DND-41 (cell line): ENCODE data around the gene BPIFB6.

Experiments used
- ATAC-seq: fragments of 200-7000 bp; cut with Tn5 transposase; 3 replicates; pipeline ENCODE4 v1.9.1; 2021; ENCODE audit warnings: low read depth; ENCODE audit not compliant: insufficient read depth
- DNase-seq: peaks from one replicate; pipeline ENCODE4 v3.0.0-alpha.2; 2020
- H2AFZ ChIP-seq: 2 replicates; pipeline ENCODE4 v1.6.0; 2012; ENCODE audit warnings: low read depth, low read length
- H3K27ac ChIP-seq: 2 replicates; pipeline ENCODE4 v1.5.1; 2012; ENCODE audit warnings: low read length, inconsistent platforms
- H3K27me3 ChIP-seq: fragments of 200-600 bp; sonication (generic); 2 replicates; pipeline ENCODE4 v1.6.0; 2012; ENCODE audit warnings: low read length, mild to moderate bottlenecking, inconsistent platforms; ENCODE audit not compliant: insufficient read depth, poor library complexity
- H3K36me3 ChIP-seq: 2 replicates; pipeline ENCODE4 v1.5.1; 2012; ENCODE audit warnings: low read length, inconsistent platforms; ENCODE audit not compliant: insufficient read depth
- H3K4me1 ChIP-seq: 2 replicates; pipeline ENCODE4 v1.5.1; 2012; ENCODE audit warnings: mild to moderate bottlenecking, low read length; ENCODE audit not compliant: insufficient read depth
- H3K4me2 ChIP-seq: 2 replicates; pipeline ENCODE4 v1.6.0; 2012; ENCODE audit warnings: mild to moderate bottlenecking, moderate library complexity, low read length, inconsistent platforms; ENCODE audit not compliant: insufficient read depth
- H3K4me3 ChIP-seq, 2 experiments: fragments of 200-600 bp in 1 of 2; shearing (Covaris generic) in 1 of 2; 2 replicates each; pipeline ENCODE4 v1.5.1; 2012 to 2016; ENCODE audit warnings: inconsistent platforms in 2 of 2, low read length in 2 of 2, mild to moderate bottlenecking in 2 of 2, low read depth in 1 of 2, moderate library complexity in 1 of 2
- H3K79me2 ChIP-seq: 2 replicates; pipeline ENCODE4 v1.6.0; 2012; ENCODE audit warnings: low read length, inconsistent platforms; ENCODE audit not compliant: insufficient read depth
- H3K9ac ChIP-seq: 2 replicates; pipeline ENCODE4 v1.6.0; 2012; ENCODE audit warnings: low read depth, mild to moderate bottlenecking, inconsistent platforms, low read length, moderate library complexity
- H3K9me3 ChIP-seq: 2 replicates; pipeline ENCODE4 v1.5.1; 2012; ENCODE audit warnings: low read length, moderate library complexity, mild to moderate bottlenecking, inconsistent platforms; ENCODE audit not compliant: insufficient read depth, severe bottlenecking
- H4K20me1 ChIP-seq: 2 replicates; pipeline ENCODE4 v1.6.0; 2012; ENCODE audit warnings: low read length; ENCODE audit not compliant: insufficient read depth
- EZH2 ChIP-seq: IDR thresholded peaks from 3 replicates; pipeline ENCODE4 v1.6.1; 2012; ENCODE audit warnings: borderline replicate concordance, low read depth, mild to moderate bottlenecking, moderate library complexity, low read length, inconsistent platforms; ENCODE audit not compliant: severe bottlenecking
- TF ChIP-seq, protein P1 (sequence below): IDR thresholded peaks from 2 replicates; pipeline ENCODE4 v1.5.1; 2012; ENCODE audit warnings: borderline replicate concordance, low read length, moderate library complexity, mild to moderate bottlenecking; ENCODE audit not compliant: poor library complexity, severe bottlenecking; ENCODE audit errors: extremely low read depth

The BPIFB6 gene

DNA sequence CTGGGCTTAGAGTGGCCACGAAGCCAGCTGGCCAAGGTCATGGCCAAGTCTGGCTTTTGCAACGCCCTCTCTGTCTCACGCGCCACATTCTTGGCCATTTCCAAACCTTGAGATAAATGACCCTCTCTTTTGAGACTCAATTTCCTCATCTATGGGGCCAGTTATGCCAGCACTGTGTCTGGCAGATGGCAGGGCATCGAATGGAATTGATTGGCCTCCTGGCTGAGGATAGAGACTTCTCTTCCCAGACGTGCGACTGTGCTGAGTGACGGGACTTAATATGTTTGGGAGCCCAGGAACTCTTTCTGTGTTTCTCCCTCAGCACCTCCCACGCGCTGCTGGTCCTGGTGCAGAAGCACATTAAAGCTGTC, 16.3 kb upstream of the BPIFB6 start:
- no peak overlapping the region for H3K9ac ChIP-seq
- H3K4me1 ChIP-seq: no peaks in the 10 kb centered on the region

DNA sequence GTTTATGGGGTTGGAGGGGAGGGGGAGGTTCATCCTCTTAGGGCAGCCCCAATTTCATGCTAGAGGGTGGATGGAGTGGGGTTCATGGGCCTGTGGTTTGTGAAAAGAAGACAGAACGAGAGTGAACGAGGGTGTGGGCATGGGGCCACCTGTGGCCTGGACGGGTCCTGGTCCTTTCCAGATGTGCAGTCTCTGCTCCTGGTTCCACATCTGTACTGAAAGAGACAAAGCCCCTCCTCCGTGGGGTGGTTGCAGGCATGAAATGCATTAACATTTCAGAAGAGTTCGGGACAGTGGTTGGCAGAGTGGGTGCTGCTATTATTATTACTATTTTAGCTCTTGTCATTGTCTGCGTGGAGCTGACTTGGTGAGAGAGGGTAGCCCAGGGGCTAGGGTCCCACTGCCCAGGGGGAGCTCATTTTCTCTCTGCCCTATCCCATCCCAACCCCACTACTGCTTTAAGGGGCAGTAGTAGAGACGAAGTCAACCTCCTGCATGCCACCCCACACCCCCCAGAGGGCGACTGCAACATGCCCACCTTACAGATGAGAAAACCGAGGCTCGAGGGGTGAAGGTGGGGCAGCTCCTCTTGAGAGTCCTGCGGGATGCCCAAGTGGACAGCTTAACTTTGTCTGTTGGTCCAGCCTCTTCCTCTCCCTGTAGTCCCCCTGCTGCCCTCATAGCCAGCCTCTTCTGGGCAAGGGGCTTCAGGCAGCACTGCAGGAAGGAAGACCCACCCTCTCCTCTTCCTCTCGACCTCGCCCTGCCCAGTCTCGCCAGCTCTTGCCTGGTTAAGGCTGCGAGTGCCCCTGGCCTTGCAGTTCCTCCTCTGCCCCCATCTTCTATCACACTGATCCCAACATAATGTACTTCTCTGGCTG, 15.5 kb upstream of the BPIFB6 start:
- no peak for ATAC-seq
- Histone ChIP-seq H3K27ac (no peak overlapping the region), H3K36me3 (no peaks in the 10 kb centered on the region), H3K4me1 (no peaks in the 10 kb centered on the region), H3K4me2 (no peak overlapping the region), H3K27me3 (no peaks in the 10 kb centered on the region), H3K4me3 (no peak overlapping the region), H3K9me3 (no peaks in the 10 kb centered on the region), H2AFZ (no peak overlapping the region), H4K20me1 (no peaks in the 10 kb centered on the region), H3K9ac (no peak overlapping the region), H3K79me2 (no peaks in the 10 kb centered on the region)
- no peak for DNase-seq
- TF ChIP-seq EZH2: no peak
- TF ChIP-seq, protein P1, sequence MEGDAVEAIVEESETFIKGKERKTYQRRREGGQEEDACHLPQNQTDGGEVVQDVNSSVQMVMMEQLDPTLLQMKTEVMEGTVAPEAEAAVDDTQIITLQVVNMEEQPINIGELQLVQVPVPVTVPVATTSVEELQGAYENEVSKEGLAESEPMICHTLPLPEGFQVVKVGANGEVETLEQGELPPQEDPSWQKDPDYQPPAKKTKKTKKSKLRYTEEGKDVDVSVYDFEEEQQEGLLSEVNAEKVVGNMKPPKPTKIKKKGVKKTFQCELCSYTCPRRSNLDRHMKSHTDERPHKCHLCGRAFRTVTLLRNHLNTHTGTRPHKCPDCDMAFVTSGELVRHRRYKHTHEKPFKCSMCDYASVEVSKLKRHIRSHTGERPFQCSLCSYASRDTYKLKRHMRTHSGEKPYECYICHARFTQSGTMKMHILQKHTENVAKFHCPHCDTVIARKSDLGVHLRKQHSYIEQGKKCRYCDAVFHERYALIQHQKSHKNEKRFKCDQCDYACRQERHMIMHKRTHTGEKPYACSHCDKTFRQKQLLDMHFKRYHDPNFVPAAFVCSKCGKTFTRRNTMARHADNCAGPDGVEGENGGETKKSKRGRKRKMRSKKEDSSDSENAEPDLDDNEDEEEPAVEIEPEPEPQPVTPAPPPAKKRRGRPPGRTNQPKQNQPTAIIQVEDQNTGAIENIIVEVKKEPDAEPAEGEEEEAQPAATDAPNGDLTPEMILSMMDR: no peak

More for the DNA sequence above, 16.3 kb upstream of the BPIFB6 start:
- no peak overlapping the region for H3K4me2 ChIP-seq
- DNase-seq (no peak), ATAC-seq (no peak)
- no peak overlapping the region for H3K4me3 ChIP-seq
- H3K79me2 ChIP-seq: no peaks in the 10 kb centered on the region
- TF ChIP-seq, protein P1: no peak
- no peak for TF ChIP-seq EZH2
- no peaks in the 10 kb centered on the region for H3K36me3 ChIP-seq
- no peaks in the 10 kb centered on the region for H4K20me1 ChIP-seq
- no peaks in the 10 kb centered on the region for H3K27me3 ChIP-seq
- no peaks in the 10 kb centered on the region for H3K9me3 ChIP-seq
- no peak overlapping the region for H3K27ac ChIP-seq
- no peak overlapping the region for H2AFZ ChIP-seq

DNA sequence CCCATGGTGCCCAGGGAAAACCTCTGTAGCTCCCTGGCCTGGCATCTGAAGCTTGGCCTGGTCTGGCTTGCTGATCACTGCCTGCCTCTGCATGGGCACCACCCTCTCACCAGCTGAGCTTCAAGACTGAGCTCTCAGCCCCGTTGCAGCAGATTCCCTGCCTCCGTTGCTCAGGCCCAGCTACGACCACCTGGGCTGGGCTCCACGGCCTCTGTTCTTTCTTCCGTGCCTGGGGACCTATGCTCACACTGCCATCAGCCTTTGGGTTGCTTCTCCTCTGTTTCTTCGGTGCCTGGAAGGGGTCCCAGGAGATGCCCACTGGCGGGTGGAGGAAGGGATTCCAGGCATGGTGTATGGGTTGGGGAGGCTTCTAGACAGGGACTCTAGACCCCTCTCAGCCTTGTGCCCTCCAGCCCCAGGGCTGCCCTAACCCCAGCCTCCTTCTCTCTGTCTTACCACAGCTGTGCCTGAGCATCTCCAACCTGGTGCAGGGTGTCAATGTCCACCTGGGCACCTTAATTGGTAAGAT, 14.8 kb upstream of the BPIFB6 start:
- H4K20me1 ChIP-seq: no peaks in the 10 kb centered on the region
- no peaks in the 10 kb centered on the region for H3K36me3 ChIP-seq
- no peaks in the 10 kb centered on the region for H3K4me1 ChIP-seq
- DNase-seq: no peak
- H3K4me2 ChIP-seq: no peak overlapping the region
- H3K27ac ChIP-seq: no peak overlapping the region
- H2AFZ ChIP-seq: no peak overlapping the region
- no peaks in the 10 kb centered on the region for H3K79me2 ChIP-seq
- no peaks in the 10 kb centered on the region for H3K27me3 ChIP-seq
- no peak for TF ChIP-seq EZH2
- TF ChIP-seq, protein P1: no peak
- no peak for ATAC-seq
- no peaks in the 10 kb centered on the region for H3K9me3 ChIP-seq
- H3K4me3 ChIP-seq: no peak overlapping the region
- H3K9ac ChIP-seq: no peak overlapping the region

DNA sequence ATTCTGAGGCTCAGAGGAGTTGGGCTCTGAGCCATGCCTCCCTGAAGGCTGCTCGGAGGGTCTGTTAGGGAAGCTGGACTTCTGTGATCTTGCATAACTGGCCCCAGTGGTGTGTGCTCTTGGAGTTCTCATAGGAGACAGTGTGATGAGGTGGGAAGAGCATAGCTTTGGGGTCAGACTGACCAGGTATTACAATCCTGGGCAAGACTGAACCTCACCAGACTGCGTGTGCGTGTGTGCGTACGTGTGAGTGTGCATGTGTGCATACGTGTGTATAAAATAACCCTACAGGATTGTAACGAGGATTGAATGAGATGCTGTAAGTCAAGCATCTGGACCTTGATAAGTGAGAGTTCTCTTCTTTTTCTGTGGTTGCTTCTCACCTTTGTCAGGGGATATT, 13.9 kb upstream of the BPIFB6 start:
- DNase-seq (no peak), ATAC-seq (no peak)
- Histone ChIP-seq H3K9me3 (no peaks in the 10 kb centered on the region), H3K27ac (no peak overlapping the region), H3K79me2 (no peaks in the 10 kb centered on the region), H3K4me2 (no peak overlapping the region), H3K4me1 (no peaks in the 10 kb centered on the region), H2AFZ (no peak overlapping the region), H3K4me3 (no peak overlapping the region), H3K9ac (no peak overlapping the region), H4K20me1 (no peaks in the 10 kb centered on the region), H3K27me3 (no peaks in the 10 kb centered on the region), H3K36me3 (no peaks in the 10 kb centered on the region)
- TF ChIP-seq EZH2: no peak
- TF ChIP-seq, protein P1: no peak
